Sigmoid colon (tissue), 4 donors: ENCODE data around the gene TRMT61A.

Experiments
- EP300 ChIP-seq, 4 donors: sonication (generic); formaldehyde crosslinking; IDR thresholded peaks; one replicate each; pipeline ENCODE4 v1.6.1; 2017; ENCODE audit warnings: antibody characterized with exemption in 4 of 4
- POLR2A ChIP-seq, 2 donors: fragments of 450-650 bp; IDR thresholded peaks; one replicate each; pipeline ENCODE4 v1.6.1; 2016; ENCODE audit warnings: antibody characterized with exemption in 2 of 2, mild to moderate bottlenecking in 2 of 2, moderate library complexity in 2 of 2
- POLR2AphosphoS5 ChIP-seq, 4 donors: sonication (generic); formaldehyde crosslinking; IDR thresholded peaks; one replicate each; pipeline ENCODE4 v1.6.1; 2017; ENCODE audit warnings: antibody characterized with exemption in 4 of 4
- TF ChIP-seq, protein P1 (sequence below), 4 experiments: fragments of 450-650 bp in 3 of 4; fragments of 200-600 bp in 1 of 4; IDR thresholded peaks; one replicate each; pipeline ENCODE4 v1.5.1; 2016 to 2019; ENCODE audit warnings: antibody characterized with exemption in 4 of 4, mild to moderate bottlenecking in 3 of 4, moderate library complexity in 2 of 4

DNA sequence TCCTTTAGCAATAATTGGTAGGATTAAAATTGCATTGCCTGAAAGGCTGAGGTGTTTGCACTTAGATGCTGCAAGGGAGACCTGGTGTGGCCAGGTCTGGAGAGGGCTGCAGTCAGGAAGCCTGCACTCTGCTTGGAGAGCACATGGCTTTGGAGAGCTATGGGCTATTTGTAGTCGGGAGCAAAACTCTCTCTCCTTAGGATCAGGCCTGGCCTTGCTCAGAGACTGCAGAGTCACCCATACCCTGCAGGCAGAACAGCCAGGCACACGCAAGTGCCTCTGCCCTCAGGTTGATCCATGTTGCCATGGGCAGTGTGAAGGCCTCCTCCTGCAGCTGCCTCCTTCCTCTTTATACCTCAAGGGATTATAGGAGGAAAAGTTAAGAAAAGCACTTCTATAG lies 33.1 kb upstream of the TRMT61A start:
- TF ChIP-seq, protein P1, sequence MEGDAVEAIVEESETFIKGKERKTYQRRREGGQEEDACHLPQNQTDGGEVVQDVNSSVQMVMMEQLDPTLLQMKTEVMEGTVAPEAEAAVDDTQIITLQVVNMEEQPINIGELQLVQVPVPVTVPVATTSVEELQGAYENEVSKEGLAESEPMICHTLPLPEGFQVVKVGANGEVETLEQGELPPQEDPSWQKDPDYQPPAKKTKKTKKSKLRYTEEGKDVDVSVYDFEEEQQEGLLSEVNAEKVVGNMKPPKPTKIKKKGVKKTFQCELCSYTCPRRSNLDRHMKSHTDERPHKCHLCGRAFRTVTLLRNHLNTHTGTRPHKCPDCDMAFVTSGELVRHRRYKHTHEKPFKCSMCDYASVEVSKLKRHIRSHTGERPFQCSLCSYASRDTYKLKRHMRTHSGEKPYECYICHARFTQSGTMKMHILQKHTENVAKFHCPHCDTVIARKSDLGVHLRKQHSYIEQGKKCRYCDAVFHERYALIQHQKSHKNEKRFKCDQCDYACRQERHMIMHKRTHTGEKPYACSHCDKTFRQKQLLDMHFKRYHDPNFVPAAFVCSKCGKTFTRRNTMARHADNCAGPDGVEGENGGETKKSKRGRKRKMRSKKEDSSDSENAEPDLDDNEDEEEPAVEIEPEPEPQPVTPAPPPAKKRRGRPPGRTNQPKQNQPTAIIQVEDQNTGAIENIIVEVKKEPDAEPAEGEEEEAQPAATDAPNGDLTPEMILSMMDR (IDR thresholded peaks at IDR 0.05) = no peak
- no peak for TF ChIP-seq POLR2AphosphoS5 (IDR thresholded peaks at IDR 0.05)
- no peak for TF ChIP-seq POLR2A (IDR thresholded peaks at IDR 0.05)
- no peak for TF ChIP-seq EP300 (IDR thresholded peaks at IDR 0.05)
